ENCODE data around the gene SLC50A1. TPM values are rescaled to one million over a fixed set of nuclear protein-coding genes. Genes with fewer than 3 reads are reported as not detected.

SLC50A1 gene
- total RNA-seq, 1 experiment from 2014 or later = 38.4 TPM

- H3K27me3 ChIP-seq (replicated peaks; ENCODE audit: control insufficient read depth, insufficient read depth, low read length) = no peaks in the 10 kb centered on the region
- DNase-seq = no peak
- H3K27ac Mint-ChIP-seq (ENCODE audit: unreplicated experiment) = peak overlapping the region; percentile 67
Measured at GRCh38 chr1:155131856-155132255, 3.8 kb upstream of the SLC50A1 start.

DNA sequence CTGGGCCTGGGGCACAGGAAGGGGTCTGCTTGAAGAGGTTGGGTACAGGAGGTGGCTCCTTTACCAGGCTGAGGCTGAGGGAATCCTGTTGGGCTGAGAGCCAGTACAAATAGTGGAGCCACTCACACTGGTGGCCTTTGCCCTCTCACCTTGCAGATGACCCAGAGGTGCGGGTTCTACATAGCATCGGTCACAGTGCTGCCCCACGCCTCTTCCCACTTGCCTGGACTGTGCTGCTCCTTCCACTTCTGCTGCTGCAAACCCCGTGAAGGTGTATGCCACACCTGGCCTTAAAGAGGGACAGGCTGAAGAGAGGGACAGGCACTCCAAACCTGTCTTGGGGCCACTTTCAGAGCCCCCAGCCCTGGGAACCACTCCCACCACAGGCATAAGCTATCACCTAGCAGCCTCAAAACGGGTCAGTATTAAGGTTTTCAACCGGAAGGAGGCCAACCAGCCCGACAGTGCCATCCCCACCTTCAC is 1.8 kb upstream of the SLC50A1 start:
- Mint-ChIP-seq H3K36me3 (ENCODE audit: insufficient read depth, unreplicated experiment) (peaks cover 70% of the 10 kb centered on the region), H3K4me3 (ENCODE audit: unreplicated experiment) (no peak overlapping the region), H3K27me3 (ENCODE audit: insufficient read depth, unreplicated experiment) (no peaks in the 10 kb centered on the region), H3K9me3 (ENCODE audit: unreplicated experiment) (no peaks in the 10 kb centered on the region), H3K27ac (ENCODE audit: unreplicated experiment) (peak overlapping the region; percentile 86), H3K4me1 (ENCODE audit: low read depth, unreplicated experiment) (peaks cover 26% of the 10 kb centered on the region)
- ChIA-PET POLR2A (no interaction called here), CTCF (interaction anchor here (1.2 to 1.6 kb wide), 2 partner anchors 34 to 39 kb away, joined by 3 to 8 read pairs; partner anchors contain the start of gene KRTCAP2)
- no peak for DNase-seq
- no peaks in the 10 kb centered on the region for H3K27me3 ChIP-seq (replicated peaks; ENCODE audit: control insufficient read depth, insufficient read depth, low read length)
- H3K36me3 ChIP-seq (ENCODE audit: control insufficient read depth, insufficient read depth, low read length) = peaks cover 16% of the 10 kb centered on the region
- H3K4me1 ChIP-seq = peaks cover 27% of the 10 kb centered on the region
- TF ChIP-seq, protein P1, sequence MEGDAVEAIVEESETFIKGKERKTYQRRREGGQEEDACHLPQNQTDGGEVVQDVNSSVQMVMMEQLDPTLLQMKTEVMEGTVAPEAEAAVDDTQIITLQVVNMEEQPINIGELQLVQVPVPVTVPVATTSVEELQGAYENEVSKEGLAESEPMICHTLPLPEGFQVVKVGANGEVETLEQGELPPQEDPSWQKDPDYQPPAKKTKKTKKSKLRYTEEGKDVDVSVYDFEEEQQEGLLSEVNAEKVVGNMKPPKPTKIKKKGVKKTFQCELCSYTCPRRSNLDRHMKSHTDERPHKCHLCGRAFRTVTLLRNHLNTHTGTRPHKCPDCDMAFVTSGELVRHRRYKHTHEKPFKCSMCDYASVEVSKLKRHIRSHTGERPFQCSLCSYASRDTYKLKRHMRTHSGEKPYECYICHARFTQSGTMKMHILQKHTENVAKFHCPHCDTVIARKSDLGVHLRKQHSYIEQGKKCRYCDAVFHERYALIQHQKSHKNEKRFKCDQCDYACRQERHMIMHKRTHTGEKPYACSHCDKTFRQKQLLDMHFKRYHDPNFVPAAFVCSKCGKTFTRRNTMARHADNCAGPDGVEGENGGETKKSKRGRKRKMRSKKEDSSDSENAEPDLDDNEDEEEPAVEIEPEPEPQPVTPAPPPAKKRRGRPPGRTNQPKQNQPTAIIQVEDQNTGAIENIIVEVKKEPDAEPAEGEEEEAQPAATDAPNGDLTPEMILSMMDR (IDR thresholded peaks at IDR 0.05; ENCODE audit: insufficient read depth in 1 of 2, low read depth in 1 of 2, low read length in 1 of 2, severe bottlenecking in 1 of 2, unreplicated experiment in 1 of 2) = no peak
- no peaks in the 10 kb centered on the region for H3K9me3 ChIP-seq
- intact Hi-C loops (cut with micrococcal nuclease; ENCODE audit: unreplicated experiment) = loop anchor here (2.0 kb wide), 2 partner anchors 33 to 39 kb away; no protein-coding TSS in a partner anchor
- BruUV-seq (replicated peaks) = no TSS peak
- peak overlapping the region; percentile 5; the same call in 1 of the 2 replicates for H3K4me3 ChIP-seq (ENCODE audit: low read depth, low read length)

More at GRCh38 chr1:155131856-155132255, 3.8 kb upstream of the SLC50A1 start:
- Mint-ChIP-seq H3K9me3 (ENCODE audit: unreplicated experiment) (no peaks in the 10 kb centered on the region), H3K27me3 (ENCODE audit: insufficient read depth, unreplicated experiment) (no peaks in the 10 kb centered on the region), H3K4me1 (ENCODE audit: low read depth, unreplicated experiment) (peaks cover 32% of the 10 kb centered on the region), H3K36me3 (ENCODE audit: insufficient read depth, unreplicated experiment) (peaks cover 60% of the 10 kb centered on the region), H3K4me3 (ENCODE audit: unreplicated experiment) (no peak overlapping the region)
- ChIA-PET POLR2A (no interaction called here), CTCF (no interaction called here)
- intact Hi-C loops (cut with micrococcal nuclease; ENCODE audit: unreplicated experiment) = no loop called here
- Histone ChIP-seq H3K36me3 (ENCODE audit: control insufficient read depth, insufficient read depth, low read length) (peaks cover 14% of the 10 kb centered on the region), H3K9me3 (no peaks in the 10 kb centered on the region), H3K4me1 (peaks cover 33% of the 10 kb centered on the region), H3K4me3 (ENCODE audit: low read depth, low read length) (no peak overlapping the region)
- BruUV-seq (replicated peaks) = no TSS peak
- TF ChIP-seq, protein P1 (IDR thresholded peaks at IDR 0.05; ENCODE audit: insufficient read depth in 1 of 2, low read depth in 1 of 2, low read length in 1 of 2, severe bottlenecking in 1 of 2, unreplicated experiment in 1 of 2) = no peak

DNA sequence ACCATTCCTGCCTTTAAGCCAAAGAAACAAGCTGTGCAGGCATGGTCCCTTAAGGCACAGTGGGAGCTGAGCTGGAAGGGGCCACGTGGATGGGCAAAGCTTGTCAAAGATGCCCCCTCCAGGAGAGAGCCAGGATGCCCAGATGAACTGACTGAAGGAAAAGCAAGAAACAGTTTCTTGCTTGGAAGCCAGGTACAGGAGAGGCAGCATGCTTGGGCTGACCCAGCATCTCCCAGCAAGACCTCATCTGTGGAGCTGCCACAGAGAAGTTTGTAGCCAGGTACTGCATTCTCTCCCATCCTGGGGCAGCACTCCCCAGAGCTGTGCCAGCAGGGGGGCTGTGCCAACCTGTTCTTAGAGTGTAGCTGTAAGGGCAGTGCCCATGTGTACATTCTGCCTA is 1.3 kb upstream of the SLC50A1 start:
- H3K27me3 ChIP-seq (replicated peaks; ENCODE audit: control insufficient read depth, insufficient read depth, low read length) = no peaks in the 10 kb centered on the region
- Mint-ChIP-seq H3K9me3 (ENCODE audit: unreplicated experiment) (no peaks in the 10 kb centered on the region), H3K27me3 (ENCODE audit: insufficient read depth, unreplicated experiment) (no peaks in the 10 kb centered on the region), H3K4me3 (ENCODE audit: unreplicated experiment) (peak overlapping the region; percentile 81), H3K27ac (ENCODE audit: unreplicated experiment) (peak overlapping the region; percentile 86), H3K4me1 (ENCODE audit: low read depth, unreplicated experiment) (peaks cover 26% of the 10 kb centered on the region), H3K36me3 (ENCODE audit: insufficient read depth, unreplicated experiment) (peaks cover 70% of the 10 kb centered on the region)
- H3K36me3 ChIP-seq (ENCODE audit: control insufficient read depth, insufficient read depth, low read length) = peaks cover 16% of the 10 kb centered on the region
- no TSS peak for BruUV-seq (replicated peaks)
- TF ChIP-seq, protein P1 (IDR thresholded peaks at IDR 0.05; ENCODE audit: insufficient read depth in 1 of 2, low read depth in 1 of 2, low read length in 1 of 2, severe bottlenecking in 1 of 2, unreplicated experiment in 1 of 2) = no peak
- H3K4me3 ChIP-seq (ENCODE audit: low read depth, low read length) = peak overlapping the region; percentile 84
- intact Hi-C loops (cut with micrococcal nuclease; ENCODE audit: unreplicated experiment) = loop anchor here (2.0 kb wide), 2 partner anchors 32 to 40 kb away; no protein-coding TSS in a partner anchor
- CTCF ChIA-PET = interaction anchor here (1.0 to 1.7 kb wide), 5 partner anchors 8 to 49 kb away, joined by 3 to 17 read pairs (median 7); partner anchors contain the start of gene KRTCAP2
- peaks cover 23% of the 10 kb centered on the region for H3K4me1 ChIP-seq
- POLR2A ChIA-PET = interaction anchor here (0.6 kb wide), 1 partner anchor 135 kb away, joined by 3 read pairs; no protein-coding TSS in a partner anchor
- DNase-seq = no peak
- no peaks in the 10 kb centered on the region for H3K9me3 ChIP-seq

Measured in Caco-2 (cell line).